HG03095 (cell line): ENCODE data around the gene PCK1.

ENCODE experiments used
- ATAC-seq: cut with Tn5 transposase; IDR thresholded peaks from one replicate; pipeline ENCODE4 v1.9.1; 2021; ENCODE audit warnings: moderate library complexity; ENCODE audit not compliant: unreplicated experiment

The PCK1 gene

DNA sequence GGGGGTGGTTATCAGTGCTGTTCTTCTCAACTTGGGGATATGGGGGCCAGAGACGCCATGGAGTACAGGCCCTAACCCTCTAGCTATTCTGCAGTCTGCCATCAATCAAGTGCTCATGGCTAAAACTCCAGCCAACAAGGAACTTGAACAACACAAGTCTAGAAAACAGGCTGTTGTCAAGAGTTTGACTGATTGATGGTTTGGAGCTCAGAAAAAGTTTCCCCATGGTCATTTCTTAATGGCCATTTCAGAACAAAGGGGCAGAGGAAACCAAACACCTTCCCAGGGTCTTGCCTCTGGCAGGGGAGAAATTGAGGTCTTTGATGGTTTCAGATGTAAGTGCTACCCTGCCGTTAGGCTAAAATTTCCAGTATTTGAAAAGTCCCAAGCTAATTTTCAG lies 15.1 kb downstream of the PCK1 start:
- no peak for ATAC-seq

DNA sequence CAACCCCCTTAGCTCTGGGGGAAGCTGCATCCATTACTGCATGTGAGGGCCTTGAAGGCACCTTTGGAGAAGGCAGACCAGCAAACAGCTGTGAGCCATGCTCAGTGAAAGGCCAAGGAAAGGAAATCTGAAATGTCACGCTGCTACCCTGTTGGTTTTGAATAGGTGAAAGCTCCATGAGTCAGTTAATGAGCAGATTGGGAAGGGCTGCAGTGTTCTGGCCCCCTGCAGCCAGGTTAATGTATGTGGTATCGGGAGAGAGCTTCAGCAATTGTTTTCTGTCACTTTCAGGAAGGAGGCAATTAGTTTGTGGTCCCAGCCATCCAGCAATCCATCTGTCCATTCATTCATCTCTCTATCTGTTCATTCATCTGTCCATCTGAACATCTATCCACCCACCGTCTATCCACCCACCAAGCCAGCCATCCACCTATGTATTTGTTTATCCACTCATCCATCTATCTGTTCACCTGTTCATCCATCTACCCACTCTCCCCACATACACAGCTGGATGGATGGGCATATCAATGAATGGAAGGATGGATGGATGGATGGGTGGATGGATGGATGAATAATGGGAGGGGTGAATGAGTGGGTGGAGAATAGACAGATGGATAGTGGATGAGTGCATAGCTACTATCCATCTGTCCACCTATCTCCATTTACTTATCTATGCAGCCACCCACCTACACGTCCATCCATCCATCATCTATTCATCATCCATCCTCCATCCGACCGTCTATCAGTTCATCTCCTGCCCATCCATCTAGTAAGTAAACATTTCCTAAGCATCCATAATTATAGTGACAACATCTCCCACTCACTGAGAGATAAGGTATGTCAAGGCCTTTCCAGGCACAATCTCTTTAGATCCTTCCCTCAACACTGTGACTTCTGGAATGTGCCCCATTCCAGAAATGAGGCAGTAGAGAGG lies 16.0 kb downstream of the PCK1 start:
- ATAC-seq = no peak

DNA sequence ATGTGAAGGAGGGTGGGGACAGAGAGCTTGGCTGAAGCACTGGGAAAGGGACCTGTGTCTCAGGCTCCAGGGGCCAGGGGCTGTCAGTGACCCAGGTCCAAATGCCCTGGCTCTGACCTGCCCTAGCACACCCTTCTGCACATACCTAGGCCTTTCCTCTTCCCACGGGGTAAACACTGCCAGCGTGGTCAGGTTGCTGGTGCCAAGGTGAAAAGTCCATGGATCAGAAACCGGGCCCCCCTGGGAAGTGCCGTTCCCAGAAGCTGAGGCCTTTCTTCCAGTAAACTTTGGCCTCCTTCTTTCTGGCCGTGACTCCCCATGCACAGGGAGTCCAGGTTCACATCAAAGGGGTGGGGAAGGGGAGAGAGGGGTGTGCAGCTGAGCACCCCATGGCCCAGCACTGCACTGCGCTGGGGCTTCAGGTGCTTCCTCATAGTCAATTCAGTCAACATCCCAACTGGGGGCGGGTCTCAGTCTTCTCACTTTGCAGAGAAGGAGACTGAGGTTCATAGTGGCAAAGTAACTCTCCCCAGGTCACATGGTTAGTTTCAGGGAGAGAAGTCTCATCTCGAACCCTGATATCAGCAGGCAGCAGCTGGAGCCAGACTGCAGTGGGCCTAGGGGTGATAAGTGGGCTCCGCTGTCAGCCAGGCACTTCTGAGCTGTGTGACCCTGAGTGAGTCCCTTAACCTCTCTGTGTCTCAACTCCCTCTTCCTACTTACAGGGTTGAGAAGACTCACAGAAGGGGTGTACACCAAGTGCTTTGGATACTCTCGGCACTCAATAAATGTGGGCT lies 17.0 kb downstream of the PCK1 start:
- ATAC-seq = no peak

DNA sequence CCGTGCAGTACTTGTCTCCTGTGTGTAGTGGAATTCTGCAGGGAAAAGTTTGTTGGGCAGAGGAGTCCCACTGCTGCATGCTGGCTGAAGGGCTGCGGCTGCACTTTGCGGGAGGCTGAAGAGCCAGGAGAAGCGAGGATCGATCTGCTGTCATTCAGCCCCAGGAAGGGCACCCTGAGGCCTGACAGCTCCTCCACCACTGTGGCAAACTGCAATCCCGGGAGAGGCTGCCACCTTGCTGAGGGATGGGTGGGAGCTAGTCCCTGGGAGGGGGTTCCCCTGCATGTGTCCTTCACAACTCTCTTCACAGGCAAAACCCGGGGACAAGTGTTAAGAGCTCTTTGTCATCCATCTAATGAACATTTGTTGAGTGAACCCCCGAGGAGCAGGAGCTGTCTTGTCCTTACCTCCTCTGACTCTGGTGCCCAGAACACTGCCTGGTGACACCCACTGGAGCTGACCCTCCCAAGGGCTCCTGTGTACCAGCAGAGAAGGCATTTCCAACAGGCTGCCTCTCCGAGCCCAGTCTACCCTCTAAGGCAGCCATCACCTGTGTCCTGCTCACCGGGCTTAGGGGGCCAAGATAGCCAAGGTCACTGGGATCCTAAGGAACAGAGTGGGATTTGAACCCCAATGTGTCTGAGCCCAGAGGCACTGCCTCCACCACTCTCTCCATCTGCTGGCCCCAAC lies 17.7 kb downstream of the PCK1 start:
- ATAC-seq = no peak

DNA sequence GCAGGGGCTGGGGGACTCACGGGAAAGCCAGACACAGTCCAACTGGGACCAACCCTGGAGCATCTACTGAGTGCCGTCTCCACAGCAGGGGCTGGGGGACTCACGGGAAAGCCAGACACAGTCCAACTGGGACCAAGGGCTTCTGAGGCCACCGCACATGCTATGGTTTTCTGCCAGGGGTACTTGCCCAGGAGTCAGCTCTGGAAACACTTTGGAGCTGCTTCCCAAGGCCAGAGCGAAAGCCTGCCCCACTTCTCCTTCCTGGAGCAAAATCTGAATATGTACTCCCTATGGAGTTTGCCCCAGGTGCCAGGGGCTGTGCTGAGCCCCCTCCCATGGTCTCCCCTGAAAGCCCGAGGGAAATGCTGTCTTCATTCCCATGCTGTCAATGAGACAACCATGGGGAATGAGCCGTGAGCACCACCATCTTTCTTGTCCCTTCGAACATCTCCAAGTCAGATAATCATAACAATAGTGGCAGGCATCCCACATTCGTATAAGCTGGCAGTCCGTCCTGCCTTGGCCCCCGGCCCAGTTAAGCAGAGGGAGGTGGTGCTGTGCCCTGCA lies 18.5 kb downstream of the PCK1 start:
- ATAC-seq = no peak

DNA sequence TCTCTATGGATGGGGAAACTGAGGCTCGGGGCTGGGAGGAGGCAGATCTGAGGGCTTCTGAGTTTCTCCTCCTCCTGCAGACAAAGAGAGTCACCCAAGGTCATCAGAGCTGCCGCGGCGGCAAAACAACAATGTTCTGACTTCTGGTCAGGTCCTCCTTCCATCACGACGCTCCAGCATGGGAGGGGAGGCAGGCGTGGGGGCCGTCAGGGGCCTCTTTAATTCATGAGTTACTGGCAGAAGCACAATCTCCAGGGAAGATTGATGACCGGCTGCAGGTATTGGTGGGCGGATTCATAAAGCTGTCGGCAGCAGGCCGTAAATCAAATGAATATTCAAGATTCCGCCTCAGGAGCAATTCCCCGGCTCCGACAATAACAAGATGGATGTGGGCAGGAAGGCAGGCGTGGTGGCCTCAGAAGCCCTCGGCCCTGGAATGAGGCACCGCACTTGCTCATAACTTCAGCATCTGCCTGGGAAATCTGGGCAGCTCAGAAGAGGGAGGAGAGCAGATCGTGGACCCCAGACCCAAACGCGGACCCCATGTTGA lies 19.1 kb downstream of the PCK1 start:
- ATAC-seq = no peak

DNA sequence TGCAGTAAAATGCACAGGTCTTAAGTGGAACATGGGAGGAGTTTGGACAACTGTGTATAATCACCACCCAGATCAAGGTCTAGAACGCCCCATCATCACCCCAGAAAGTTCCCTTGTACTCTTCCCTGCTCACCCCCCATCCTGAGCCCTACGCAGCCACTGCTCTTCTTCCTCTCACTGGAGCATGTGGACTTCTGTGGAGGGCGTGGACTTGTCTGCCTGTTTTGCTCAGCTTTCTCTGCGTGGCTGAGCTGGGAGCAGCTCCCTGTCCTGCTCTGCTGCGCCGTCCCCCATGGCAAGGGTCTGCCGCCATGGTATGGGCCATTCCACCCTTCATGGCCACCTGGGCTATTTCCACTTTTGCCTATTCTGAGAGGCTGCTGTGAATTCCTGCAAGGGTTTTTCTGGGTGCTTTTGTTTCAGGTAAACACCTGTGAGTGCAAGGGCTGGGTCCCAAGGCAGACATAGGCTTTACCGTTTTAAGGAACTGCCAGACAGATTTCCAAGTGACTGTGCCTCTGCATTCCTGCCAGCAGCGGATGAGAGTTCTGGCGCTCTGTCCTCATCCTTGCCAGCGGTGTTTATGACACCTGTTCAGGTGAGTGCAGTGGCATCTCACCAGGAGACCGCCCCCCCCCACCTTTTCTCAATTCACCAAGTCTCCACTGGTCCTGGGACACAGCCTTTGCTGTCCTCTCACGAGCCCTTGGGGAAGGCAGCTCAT lies 19.7 kb downstream of the PCK1 start:
- ATAC-seq = no peak

DNA sequence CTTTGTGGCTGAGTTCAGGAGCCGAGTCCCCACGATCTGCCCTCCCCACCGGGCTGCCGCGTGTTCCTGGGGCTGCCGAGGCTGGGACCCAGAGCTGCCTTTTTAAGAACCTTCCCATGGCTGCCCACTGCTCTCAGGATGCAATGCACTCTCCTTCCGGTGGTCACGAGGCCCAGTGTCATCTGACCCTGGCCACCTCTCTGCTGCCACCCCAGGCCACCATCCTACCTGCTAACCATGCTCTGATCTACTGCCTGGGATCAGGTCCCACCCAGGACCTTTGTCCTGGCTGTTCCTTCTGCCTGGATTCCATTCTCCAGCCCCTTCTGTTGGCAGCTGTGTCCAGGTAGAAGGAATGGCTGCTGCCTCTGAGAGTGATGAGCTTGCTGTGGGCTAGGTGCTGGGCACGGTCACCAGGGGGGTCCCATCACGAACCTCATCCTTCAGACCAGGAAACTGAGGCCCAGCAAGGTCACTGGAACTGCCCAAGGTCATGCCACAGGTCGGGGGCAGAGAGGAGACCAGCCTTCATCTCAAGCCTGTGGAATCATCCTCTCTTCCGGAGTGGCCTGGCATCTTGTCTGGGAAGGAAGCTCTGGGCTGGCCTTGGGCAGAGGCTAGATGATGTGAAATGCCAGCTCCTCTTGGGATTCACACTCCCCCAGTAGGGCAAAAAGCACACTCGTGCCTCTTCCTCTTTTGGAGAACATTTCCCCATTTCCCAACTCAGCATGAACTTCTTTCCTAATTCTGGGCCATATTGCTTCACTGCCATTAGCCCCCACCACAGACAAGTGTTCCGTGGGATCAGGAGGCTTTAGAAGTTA lies 20.5 kb downstream of the PCK1 start:
- ATAC-seq = no peak

DNA sequence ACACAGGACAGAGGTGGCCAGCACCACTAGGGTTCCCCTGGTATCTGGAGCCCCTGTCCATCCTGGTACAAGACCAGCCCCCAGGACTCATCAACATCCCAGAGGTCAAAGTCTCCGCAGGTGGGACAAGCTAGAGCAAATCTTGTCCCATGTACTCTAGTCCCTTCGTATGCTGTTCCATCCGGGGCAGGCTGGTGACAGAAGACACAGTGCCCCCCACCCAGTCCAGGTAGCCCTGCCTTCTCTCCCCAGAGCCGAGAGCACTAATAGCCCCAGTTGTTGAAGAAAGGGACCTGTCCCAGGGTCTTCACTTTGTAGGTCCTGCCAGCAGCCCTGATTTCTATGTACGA lies 21.1 kb downstream of the PCK1 start:
- ATAC-seq = no peak

DNA sequence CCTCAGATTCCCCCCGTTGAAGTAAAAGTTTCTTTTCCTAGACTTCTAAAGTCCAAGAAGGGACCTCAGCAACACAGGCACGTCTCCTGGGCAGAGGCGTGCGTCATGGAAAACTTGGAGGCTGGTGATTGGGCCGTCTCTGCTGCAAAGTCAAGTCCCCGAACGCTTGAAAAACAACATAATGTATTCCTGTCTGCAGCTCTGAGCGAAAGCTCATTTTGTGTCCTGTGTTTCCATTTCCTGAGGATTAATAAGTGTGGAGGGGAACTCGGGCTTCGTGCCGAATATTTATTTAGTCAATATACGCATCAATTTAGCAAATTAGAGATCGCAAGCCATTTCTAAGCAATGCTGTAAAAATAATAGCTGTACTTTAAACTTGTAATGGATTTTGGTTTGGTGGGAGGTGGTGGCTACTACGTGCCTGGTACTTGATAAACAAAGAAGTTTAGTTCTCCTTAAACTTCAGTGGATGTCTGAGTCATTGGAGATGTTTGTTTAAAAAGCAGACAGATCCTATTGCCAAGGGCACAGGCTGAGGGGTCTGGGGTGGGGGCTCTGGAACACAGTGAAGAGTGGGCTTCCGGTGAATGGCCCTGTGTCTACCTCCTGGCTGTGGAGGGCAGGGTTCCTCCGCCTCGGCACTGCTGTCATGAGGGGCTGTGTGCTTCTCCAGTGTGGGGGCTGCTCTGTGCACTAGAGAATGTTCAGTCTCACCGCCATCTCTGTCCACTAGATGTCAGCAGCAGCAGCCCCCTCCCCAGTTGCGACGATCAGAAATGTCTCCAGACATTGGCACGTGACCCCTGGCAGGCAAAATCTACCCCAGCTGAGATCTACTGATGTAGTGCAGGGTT lies 21.8 kb downstream of the PCK1 start:
- ATAC-seq = no peak

DNA sequence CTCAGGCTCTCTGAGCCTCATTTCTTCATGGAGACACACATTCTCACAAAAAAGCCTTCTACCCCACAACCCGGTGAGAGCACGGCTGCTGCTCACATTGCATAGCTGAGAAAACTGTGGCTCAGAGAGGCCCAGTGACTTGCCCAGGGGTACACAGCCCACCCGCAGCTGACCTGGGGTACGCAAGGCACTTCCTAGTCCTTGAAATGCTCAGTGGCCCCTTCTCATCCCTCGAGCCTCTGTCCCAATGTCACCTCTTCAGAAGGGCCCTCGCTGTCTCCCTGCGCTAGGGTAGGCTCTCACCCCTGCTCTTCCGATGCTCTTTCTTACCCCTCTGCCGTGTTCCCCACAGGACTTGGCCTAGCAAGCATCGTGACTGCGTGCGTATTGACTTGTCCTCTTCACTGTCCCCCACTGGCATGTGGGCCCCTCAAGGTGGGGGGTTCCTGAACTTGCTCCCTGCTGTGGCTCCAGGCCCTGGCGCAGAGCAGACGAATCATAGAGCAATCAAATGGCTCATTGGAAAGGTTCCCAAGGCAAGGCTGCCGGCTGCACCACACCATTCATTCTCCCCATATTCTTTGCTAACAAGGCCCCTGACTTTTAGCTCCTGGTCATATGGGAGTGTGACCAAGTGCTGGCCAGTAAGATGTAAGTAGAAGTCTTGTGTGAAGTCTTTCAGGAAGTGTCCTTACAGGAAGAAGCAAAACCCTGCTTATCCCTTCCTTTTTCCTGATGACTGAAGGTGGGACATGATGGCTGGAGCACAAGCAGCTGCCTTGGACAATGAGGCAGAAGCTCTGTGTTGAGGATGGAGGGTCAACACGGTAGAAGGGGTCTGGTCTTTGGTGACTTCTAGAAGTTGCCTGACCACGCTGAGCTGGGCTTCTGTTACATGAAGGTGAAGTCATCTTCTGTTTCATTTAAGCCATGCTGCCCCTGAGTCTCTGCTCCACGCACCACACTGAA lies 22.7 kb downstream of the PCK1 start:
- ATAC-seq = no peak

DNA sequence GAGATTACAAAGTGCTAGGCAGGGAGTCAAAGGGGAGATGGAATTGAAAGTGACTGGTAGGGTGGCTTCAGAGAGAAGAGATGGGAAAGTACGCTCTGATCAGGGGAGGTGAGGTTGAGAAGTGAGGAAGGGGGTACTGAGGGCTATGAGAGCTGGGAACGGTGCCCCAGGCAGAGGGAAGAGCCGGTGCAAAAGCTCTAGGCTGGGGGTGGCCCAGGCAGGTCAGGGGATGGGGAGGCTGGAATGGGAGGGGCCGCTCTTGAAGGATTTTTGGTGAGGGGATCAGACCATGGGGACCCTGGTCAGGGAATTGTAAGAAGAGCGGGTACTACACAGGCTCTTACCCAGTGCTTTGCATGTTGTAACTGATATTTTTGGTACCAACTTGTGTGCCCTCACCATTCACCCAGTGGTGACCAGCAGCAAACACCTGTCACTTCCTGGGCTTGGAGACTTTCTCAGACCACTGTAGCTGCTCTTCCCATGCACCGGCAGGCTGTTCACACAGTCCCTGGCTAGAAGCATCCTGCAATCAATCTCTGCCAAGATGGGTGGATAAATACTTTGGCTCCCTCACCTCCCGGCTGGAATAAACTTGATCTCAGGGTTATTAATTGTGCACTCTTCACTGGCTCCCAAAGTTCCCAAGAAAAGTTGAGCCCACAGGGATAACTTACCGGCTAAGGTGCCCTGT lies 24.0 kb downstream of the PCK1 start:
- ATAC-seq = no peak

DNA sequence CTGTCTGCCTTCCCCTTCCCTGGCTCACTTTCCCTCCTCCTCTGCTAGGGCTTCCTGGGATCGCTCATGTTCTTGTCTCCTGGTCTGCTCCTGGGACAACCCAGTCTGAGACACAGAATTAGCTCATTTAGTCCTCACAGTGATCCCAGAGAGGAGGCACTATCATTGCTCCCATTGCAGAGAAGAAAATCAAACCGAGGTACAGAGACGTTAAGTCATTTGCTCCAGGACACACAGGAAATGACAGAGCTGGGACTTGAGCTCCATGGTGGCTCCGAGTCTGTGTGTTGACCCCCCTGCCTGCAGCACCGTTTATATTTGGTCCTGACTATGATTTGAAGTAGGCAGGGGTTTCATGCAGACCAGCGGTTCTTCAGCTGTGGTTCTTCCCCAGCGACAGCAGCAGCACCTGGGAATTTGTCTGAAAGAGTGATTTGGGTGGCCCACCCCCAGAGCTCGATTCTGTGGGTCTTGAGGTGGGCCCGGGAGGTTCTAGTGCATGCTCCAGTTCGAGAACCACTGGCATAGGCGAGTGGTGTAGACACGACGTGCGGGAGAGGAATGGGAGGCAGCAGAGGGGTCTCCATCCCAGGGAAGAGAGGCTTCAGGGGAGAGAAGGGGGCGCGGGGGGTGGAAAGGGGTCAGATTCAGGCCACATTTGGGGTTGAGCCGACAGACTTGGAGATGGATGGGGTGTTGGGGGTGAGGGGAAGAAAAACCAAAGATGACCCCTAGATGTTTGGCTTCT lies 24.7 kb downstream of the PCK1 start:
- ATAC-seq = no peak

DNA sequence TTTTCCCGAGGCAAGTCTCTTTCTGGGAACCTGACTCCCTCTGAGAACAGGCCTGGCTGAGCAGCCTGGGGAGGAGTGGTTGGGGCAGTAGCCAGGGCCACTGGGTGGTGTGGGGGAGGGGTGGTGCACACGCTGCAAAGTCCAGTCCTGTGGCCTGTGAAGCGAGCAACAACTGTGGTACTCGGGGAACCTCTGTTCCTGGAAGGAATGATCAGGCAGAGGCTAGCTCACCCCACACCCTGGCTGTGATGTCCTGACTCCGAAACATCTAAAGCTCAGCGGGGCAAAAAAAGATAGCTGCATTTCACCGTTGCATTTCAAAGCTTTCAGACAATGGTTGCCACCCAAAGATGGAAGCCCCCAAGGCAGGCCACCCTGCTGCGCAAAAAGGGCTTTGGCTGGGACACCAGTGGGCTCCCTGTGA lies 25.5 kb downstream of the PCK1 start:
- ATAC-seq = no peak

DNA sequence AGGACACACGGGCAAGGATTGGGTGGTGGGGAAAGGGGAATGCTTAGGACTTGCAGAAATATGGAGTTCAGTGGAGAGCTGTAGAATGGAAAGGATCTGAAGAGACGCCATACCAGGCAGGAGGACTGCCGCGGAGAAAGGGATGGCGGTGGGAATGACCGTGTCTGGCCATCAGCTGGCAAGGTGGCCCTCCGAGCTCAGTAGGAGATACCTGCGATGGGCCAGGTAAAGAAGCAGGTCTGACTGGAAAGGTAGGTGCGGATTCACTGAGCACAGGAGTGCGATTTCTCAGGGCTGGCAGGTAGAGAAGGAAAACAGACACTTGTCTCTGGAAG lies 26.0 kb downstream of the PCK1 start:
- no peak for ATAC-seq

DNA sequence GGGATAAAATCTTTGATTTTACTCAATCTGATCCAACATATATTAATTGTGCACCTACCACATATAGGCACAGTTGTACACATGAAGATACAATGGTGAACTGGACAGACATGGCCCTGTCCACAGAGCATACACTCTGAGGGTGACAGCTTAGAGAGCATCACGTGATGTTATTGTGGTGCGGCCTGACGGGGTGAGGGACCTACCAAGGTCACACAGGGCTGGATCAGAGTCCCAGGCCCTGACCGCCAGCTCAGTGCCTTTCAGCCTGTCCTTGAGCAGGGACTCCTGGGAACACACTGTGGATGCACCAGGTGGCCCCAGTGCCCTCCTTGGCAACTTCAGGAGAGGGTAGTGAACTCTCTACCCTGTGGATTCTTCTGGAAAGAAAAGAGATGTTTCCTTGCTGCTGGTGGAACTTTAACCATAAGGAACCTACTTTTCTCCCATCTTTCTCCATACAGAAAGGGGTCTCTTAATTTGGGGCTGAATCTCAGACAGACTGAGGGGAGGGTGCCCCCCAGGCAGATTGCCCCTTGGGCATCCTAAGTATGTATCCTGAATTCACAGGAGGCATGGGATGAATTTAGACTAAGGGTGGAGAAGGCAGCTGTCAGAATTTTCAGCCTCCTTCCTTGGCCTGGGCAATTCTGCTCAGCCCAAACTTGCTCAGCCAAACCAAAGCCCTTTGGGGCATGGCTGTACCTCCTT lies 26.5 kb downstream of the PCK1 start:
- no peak for ATAC-seq
